ENCODE measurements around the gene NFKBIL1. TPM values are rescaled to one million over a fixed set of nuclear protein-coding genes. Genes with fewer than 3 reads are reported as not detected.

The NFKBIL1 gene
- total and polyA plus RNA-seq, 9 of the 15 experiments (the other 6 are each of a cell fraction or from before 2014, with no cell fraction given): 0.49 to 33.1 (median 7.6) TPM

GRCh38 chr6:31546339-31546957 lies 960 bp upstream of the NFKBIL1 start, which contains the start of gene ATP6V1G2 (continued):
- TF ChIP-seq, protein P1, sequence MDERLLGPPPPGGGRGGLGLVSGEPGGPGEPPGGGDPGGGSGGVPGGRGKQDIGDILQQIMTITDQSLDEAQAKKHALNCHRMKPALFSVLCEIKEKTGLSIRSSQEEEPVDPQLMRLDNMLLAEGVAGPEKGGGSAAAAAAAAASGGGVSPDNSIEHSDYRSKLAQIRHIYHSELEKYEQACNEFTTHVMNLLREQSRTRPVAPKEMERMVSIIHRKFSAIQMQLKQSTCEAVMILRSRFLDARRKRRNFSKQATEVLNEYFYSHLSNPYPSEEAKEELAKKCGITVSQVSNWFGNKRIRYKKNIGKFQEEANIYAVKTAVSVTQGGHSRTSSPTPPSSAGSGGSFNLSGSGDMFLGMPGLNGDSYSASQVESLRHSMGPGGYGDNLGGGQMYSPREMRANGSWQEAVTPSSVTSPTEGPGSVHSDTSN (CRISPR knock-in tag; IDR thresholded peaks at IDR 0.05; ENCODE audit: low read depth): no peak
- TF ChIP-seq, protein P1 (tag; conservative IDR thresholded peaks at IDR 0.05; ENCODE audit: low read depth): no peak
- TF ChIP-seq SMARCA5 (IDR thresholded peaks at IDR 0.05): no peak
- TF ChIP-seq FOXM1 (IDR thresholded peaks at IDR 0.05; ENCODE audit: low read depth): peak; percentile 34; the same call in 1 of the 2 replicates
- no peak for TF ChIP-seq FOXM1 (CRISPR knock-in tag; IDR thresholded peaks at IDR 0.05; ENCODE audit: low read depth)
- TF ChIP-seq SIN3B (IDR thresholded peaks at IDR 0.05; ENCODE audit: low read depth): 0 out of 2 replicates have a peak, but pooled peaks have one; percentile 26
- peak; percentile 99 to 100 for TF ChIP-seq RAD21 (CRISPR knock-in tag; conservative IDR thresholded peaks at IDR 0.05 in 1 of 2, IDR thresholded peaks at IDR 0.05 in 1 of 2)
- peak; percentile 97 for TF ChIP-seq SMC3 (conservative IDR thresholded peaks at IDR 0.05; ENCODE audit: insufficient read depth, low read depth, low read length)
- TF ChIP-seq SREBF2 (CRISPR knock-in tag; IDR thresholded peaks at IDR 0.05): no peak
- TF ChIP-seq KLF13 (tag; IDR thresholded peaks at IDR 0.05; ENCODE audit: borderline replicate concordance, low read depth): 0 out of 2 replicates have a peak, but pooled peaks have one; percentile 43
- TF ChIP-seq, protein P2, sequence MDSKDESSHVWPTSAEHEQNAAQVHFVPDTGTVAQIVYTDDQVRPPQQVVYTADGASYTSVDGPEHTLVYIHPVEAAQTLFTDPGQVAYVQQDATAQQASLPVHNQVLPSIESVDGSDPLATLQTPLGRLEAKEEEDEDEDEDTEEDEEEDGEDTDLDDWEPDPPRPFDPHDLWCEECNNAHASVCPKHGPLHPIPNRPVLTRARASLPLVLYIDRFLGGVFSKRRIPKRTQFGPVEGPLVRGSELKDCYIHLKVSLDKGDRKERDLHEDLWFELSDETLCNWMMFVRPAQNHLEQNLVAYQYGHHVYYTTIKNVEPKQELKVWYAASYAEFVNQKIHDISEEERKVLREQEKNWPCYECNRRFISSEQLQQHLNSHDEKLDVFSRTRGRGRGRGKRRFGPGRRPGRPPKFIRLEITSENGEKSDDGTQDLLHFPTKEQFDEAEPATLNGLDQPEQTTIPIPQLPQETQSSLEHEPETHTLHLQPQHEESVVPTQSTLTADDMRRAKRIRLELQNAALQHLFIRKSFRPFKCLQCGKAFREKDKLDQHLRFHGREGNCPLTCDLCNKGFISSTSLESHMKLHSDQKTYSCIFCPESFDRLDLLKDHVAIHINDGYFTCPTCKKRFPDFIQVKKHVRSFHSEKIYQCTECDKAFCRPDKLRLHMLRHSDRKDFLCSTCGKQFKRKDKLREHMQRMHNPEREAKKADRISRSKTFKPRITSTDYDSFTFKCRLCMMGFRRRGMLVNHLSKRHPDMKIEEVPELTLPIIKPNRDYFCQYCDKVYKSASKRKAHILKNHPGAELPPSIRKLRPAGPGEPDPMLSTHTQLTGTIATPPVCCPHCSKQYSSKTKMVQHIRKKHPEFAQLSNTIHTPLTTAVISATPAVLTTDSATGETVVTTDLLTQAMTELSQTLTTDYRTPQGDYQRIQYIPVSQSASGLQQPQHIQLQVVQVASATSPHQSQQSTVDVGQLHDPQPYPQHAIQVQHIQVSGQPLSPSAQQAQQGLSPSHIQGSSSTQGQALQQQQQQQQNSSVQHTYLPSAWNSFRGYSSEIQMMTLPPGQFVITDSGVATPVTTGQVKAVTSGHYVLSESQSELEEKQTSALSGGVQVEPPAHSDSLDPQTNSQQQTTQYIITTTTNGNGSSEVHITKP (IDR thresholded peaks at IDR 0.05; ENCODE audit: partially characterized antibody): peak; percentile 81
- TF ChIP-seq TOE1 (IDR thresholded peaks at IDR 0.05; ENCODE audit: borderline replicate concordance): peak; percentile 16; the same call in 1 of the 2 replicates
- no peak for TF ChIP-seq TOE1 (CRISPR knock-in tag; IDR thresholded peaks at IDR 0.05; ENCODE audit: borderline replicate concordance, low read depth)
- TF ChIP-seq TRIM25 (IDR thresholded peaks at IDR 0.05; ENCODE audit: borderline replicate concordance): no peak
- TF ChIP-seq, protein P3, sequence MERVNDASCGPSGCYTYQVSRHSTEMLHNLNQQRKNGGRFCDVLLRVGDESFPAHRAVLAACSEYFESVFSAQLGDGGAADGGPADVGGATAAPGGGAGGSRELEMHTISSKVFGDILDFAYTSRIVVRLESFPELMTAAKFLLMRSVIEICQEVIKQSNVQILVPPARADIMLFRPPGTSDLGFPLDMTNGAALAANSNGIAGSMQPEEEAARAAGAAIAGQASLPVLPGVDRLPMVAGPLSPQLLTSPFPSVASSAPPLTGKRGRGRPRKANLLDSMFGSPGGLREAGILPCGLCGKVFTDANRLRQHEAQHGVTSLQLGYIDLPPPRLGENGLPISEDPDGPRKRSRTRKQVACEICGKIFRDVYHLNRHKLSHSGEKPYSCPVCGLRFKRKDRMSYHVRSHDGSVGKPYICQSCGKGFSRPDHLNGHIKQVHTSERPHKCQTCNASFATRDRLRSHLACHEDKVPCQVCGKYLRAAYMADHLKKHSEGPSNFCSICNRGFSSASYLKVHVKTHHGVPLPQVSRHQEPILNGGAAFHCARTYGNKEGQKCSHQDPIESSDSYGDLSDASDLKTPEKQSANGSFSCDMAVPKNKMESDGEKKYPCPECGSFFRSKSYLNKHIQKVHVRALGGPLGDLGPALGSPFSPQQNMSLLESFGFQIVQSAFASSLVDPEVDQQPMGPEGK (CRISPR knock-in tag; IDR thresholded peaks at IDR 0.05; ENCODE audit: borderline replicate concordance): no peak
- peak; percentile 53; the same call in 1 of the 2 replicates for TF ChIP-seq ESRRA (IDR thresholded peaks at IDR 0.05; ENCODE audit: borderline replicate concordance, low read depth)
- TF ChIP-seq MEF2D (tag; conservative IDR thresholded peaks at IDR 0.05; ENCODE audit: low read depth): no peak
